Measurements from ENCODE around the gene TPI1. TPM values are rescaled to one million over a fixed set of nuclear protein-coding genes. Genes with fewer than 3 reads are reported as not detected.

Gene TPI1
- total and polyA plus RNA-seq, 2 donors (not counting 3 experiments of a cell fraction or from before 2014, with no cell fraction given) = 643 to 1,816 TPM

GRCh38 chr12:6847676-6848075 is 19.7 kb upstream of the TPI1 start:
- Histone ChIP-seq H3K4me3 (replicated peaks in 1 of 3; ENCODE audit: insufficient read depth in 1 of 3, low read depth in 1 of 3, low read length in 3 of 3) (no peak overlapping the region), H3K27me3 (ENCODE audit: control insufficient read depth in 2 of 2, insufficient read depth in 2 of 2, low read length in 2 of 2) (no peaks in the 10 kb centered on the region), H3K9ac (replicated peaks; ENCODE audit: extremely low read depth, insufficient read depth, low read length) (no peak overlapping the region), H2AFZ (ENCODE audit: low read depth, low read length) (no peak overlapping the region), H4K20me1 (replicated peaks; ENCODE audit: control insufficient read depth, extremely low read depth, insufficient read depth, low read length) (no peaks in the 10 kb centered on the region), H3K4me1 (ENCODE audit: control insufficient read depth, extremely low read depth, insufficient read depth, low read length) (peaks cover 11% of the 10 kb centered on the region), H3K4me2 (ENCODE audit: insufficient read depth, low read length) (no peak overlapping the region), H3K79me2 (ENCODE audit: control insufficient read depth, insufficient read depth, low read length) (peaks cover 20% of the 10 kb centered on the region), H3K9me3 (replicated peaks; ENCODE audit: control insufficient read depth, insufficient read depth, low read length) (no peaks in the 10 kb centered on the region), H3K9me1 (replicated peaks; ENCODE audit: control insufficient read depth, extremely low read depth, insufficient read depth, low read length) (no peaks in the 10 kb centered on the region), H3K36me3 (ENCODE audit: control insufficient read depth in 2 of 2, extremely low read depth in 1 of 2, insufficient read depth in 2 of 2, low read length in 2 of 2) (peaks cover 9 to 38% of the 10 kb centered on the region in 2 experiments), H3K27ac (ENCODE audit: insufficient read depth, low read depth, low read length) (no peak overlapping the region)
- no TSS peak for BruUV-seq (replicated peaks)
- intact Hi-C loops (cut with micrococcal nuclease) = no loop called here
- CTCF ChIA-PET = interaction anchor here (1.5 to 1.8 kb wide), 2 partner anchors 12 to 22 kb away, joined by 3 read pairs; no protein-coding TSS in a partner anchor
- TF ChIP-seq MYC (IDR thresholded peaks at IDR 0.05; ENCODE audit: low read depth, low read length) = no peak
- no peak for TF ChIP-seq GATA2 (IDR thresholded peaks at IDR 0.05; ENCODE audit: insufficient read depth, insufficient read length, low read depth, low read length)
- DNase-seq (ENCODE audit: low read depth, low spot score) (no peak), FAIRE-seq (no peak)
- POLR2A ChIA-PET = no interaction called here
- dilution Hi-C loops (cut with MboI; ENCODE audit: extremely low pct_ligation_motif_present, low sequenced_read_pairs) = no loop called here

GRCh38 chr12:6849427-6849826 is 17.9 kb upstream of the TPI1 start:
- no peaks in the 10 kb centered on the region for H4K20me1 ChIP-seq (replicated peaks; ENCODE audit: control insufficient read depth, extremely low read depth, insufficient read depth, low read length)
- BruUV-seq (replicated peaks) = no TSS peak
- H3K4me2 ChIP-seq (ENCODE audit: insufficient read depth, low read length) = no peak overlapping the region
- dilution Hi-C loops (cut with MboI; ENCODE audit: extremely low pct_ligation_motif_present, low sequenced_read_pairs) (no loop called here), intact Hi-C loops (cut with micrococcal nuclease) (no loop called here)
- H3K27ac ChIP-seq (ENCODE audit: insufficient read depth, low read depth, low read length) = no peak overlapping the region
- TF ChIP-seq MAX (IDR thresholded peaks at IDR 0.05; ENCODE audit: insufficient read depth, insufficient read length) (no peak), GATA2 (IDR thresholded peaks at IDR 0.05; ENCODE audit: insufficient read depth, insufficient read length, low read depth, low read length) (no peak), JUN (IDR thresholded peaks at IDR 0.05; ENCODE audit: borderline replicate concordance, insufficient read depth, insufficient read length, low read depth) (no peak), FOS (IDR thresholded peaks at IDR 0.05; ENCODE audit: borderline replicate concordance, insufficient read depth, low read length) (no peak), EZH2 (IDR thresholded peaks at IDR 0.05; ENCODE audit: borderline replicate concordance, low read depth, low read length, severe bottlenecking) (no peak), POLR2AphosphoS5 (IDR thresholded peaks at IDR 0.05; ENCODE audit: insufficient read depth, low read depth, low read length) (no peak), CTCF (IDR thresholded peaks at IDR 0.05; ENCODE audit: extremely low read depth in 1 of 2, insufficient read depth in 1 of 2, low read depth in 1 of 2, low read length in 2 of 2) (no peak), MYC (IDR thresholded peaks at IDR 0.05; ENCODE audit: low read depth, low read length) (no peak), POLR2A (IDR thresholded peaks at IDR 0.05; ENCODE audit: low read depth, low read length) (no peak)
- H3K79me2 ChIP-seq (ENCODE audit: control insufficient read depth, insufficient read depth, low read length) = peaks cover 37% of the 10 kb centered on the region
- DNase-seq (ENCODE audit: low read depth, low spot score) (no peak), FAIRE-seq (no peak)
- peaks cover 24% of the 10 kb centered on the region for H3K4me1 ChIP-seq (ENCODE audit: control insufficient read depth, extremely low read depth, insufficient read depth, low read length)
- H3K9me1 ChIP-seq (replicated peaks; ENCODE audit: control insufficient read depth, extremely low read depth, insufficient read depth, low read length) = no peaks in the 10 kb centered on the region
- H3K27me3 ChIP-seq (ENCODE audit: control insufficient read depth in 2 of 2, insufficient read depth in 2 of 2, low read length in 2 of 2) = no peaks in the 10 kb centered on the region
- H3K9me3 ChIP-seq (replicated peaks; ENCODE audit: control insufficient read depth, insufficient read depth, low read length) = no peaks in the 10 kb centered on the region
- no peak overlapping the region for H3K4me3 ChIP-seq (replicated peaks in 1 of 3; ENCODE audit: insufficient read depth in 1 of 3, low read depth in 1 of 3, low read length in 3 of 3)
- H3K36me3 ChIP-seq (ENCODE audit: control insufficient read depth in 2 of 2, extremely low read depth in 1 of 2, insufficient read depth in 2 of 2, low read length in 2 of 2) = peaks cover 9 to 28% of the 10 kb centered on the region in 2 experiments
- H2AFZ ChIP-seq (ENCODE audit: low read depth, low read length) = no peak overlapping the region
- ChIA-PET POLR2A (no interaction called here), CTCF (interaction anchor here (1.8 kb wide), 1 partner anchor 13 kb away, joined by 3 read pairs; no protein-coding TSS in a partner anchor)
- H3K9ac ChIP-seq (replicated peaks; ENCODE audit: extremely low read depth, insufficient read depth, low read length) = no peak overlapping the region
